HepG2 (cell line): ENCODE measurements around the gene SOX12. TPM values are rescaled to one million over a fixed set of nuclear protein-coding genes. Genes with fewer than 3 reads are reported as not detected.

ENCODE experiments used
- ARNT ChIP-seq: fragments of 450-650 bp; IDR thresholded peaks from 2 replicates; pipeline ENCODE4 v1.6.1; 2017
- CCDC6 ChIP-seq: sonication (generic); formaldehyde crosslinking; IDR thresholded peaks from 2 replicates; pipeline ENCODE4 v1.8.1; 2022; ENCODE audit warnings: mild to moderate bottlenecking, missing genetic modification reagents, moderate library complexity
- DMAP1 ChIP-seq: IDR thresholded peaks from 2 replicates; pipeline ENCODE4 v1.6.1; 2016
- FUBP1 ChIP-seq: sonication (generic); formaldehyde crosslinking; IDR thresholded peaks from 2 replicates; pipeline ENCODE4 v1.5.1; 2020; ENCODE audit warnings: missing genetic modification reagents, mild to moderate bottlenecking, borderline replicate concordance
- GATAD1 ChIP-seq: IDR thresholded peaks from 2 replicates; pipeline ENCODE4 v1.6.1; 2016; ENCODE audit warnings: missing genetic modification reagents, missing compliant biosample characterization
- GATAD2A ChIP-seq: IDR thresholded peaks from 2 replicates; pipeline ENCODE4 v1.6.1; 2016
- KAT8 ChIP-seq: IDR thresholded peaks from 2 replicates; pipeline ENCODE4 v1.6.1; 2016; ENCODE audit warnings: missing genetic modification reagents, missing compliant biosample characterization
- KMT2B ChIP-seq: IDR thresholded peaks from 2 replicates; pipeline ENCODE4 v1.6.1; 2016; ENCODE audit warnings: missing genetic modification reagents, missing compliant biosample characterization
- MATR3 ChIP-seq: sonication (generic); formaldehyde crosslinking; IDR thresholded peaks from 2 replicates; pipeline ENCODE4 v1.4.0; 2020; ENCODE audit warnings: missing genetic modification reagents
- MEIS1 ChIP-seq: sonication (generic); formaldehyde crosslinking; IDR thresholded peaks from 2 replicates; pipeline ENCODE4 v1.9.0; 2021; ENCODE audit warnings: mild to moderate bottlenecking, missing genetic modification reagents, moderate library complexity, borderline replicate concordance
- POLR2A ChIP-seq, 2 experiments: IDR thresholded peaks; 2 replicates each; pipeline ENCODE4 v1.6.1; 2011; ENCODE audit warnings: low read depth in 2 of 2, low read length in 2 of 2, mild to moderate bottlenecking in 1 of 2, moderate library complexity in 1 of 2; ENCODE audit not compliant: insufficient read depth in 1 of 2
- PRMT3 ChIP-seq: sonication (generic); formaldehyde crosslinking; IDR thresholded peaks from 2 replicates; pipeline ENCODE4 v1.8.1; 2022; ENCODE audit warnings: low read depth, mild to moderate bottlenecking, moderate library complexity, missing genetic modification reagents, borderline replicate concordance
- SRF ChIP-seq: IDR thresholded peaks from 2 replicates; pipeline ENCODE4 v1.6.1; 2011; ENCODE audit warnings: mild to moderate bottlenecking, low read depth, low read length, moderate library complexity
- ZNF18 ChIP-seq: sonication (generic); formaldehyde crosslinking; IDR thresholded peaks from 2 replicates; pipeline ENCODE4 v1.8.0; 2022; ENCODE audit warnings: mild to moderate bottlenecking, missing genetic modification reagents; ENCODE audit not compliant: insufficient replicate concordance
- ZNF280D ChIP-seq: sonication (generic); formaldehyde crosslinking; IDR thresholded peaks from 2 replicates; pipeline ENCODE4 v1.5.1; 2020; ENCODE audit warnings: mild to moderate bottlenecking, missing genetic modification reagents
- ZNF367 ChIP-seq: sonication (generic); formaldehyde crosslinking; IDR thresholded peaks from 2 replicates; pipeline ENCODE4 v1.4.0; 2020; ENCODE audit warnings: missing genetic modification reagents, borderline replicate concordance
- ZSCAN29 ChIP-seq: sonication (generic); formaldehyde crosslinking; conservative IDR thresholded peaks from 2 replicates; pipeline ENCODE4 v1.4.0; 2020; ENCODE audit warnings: mild to moderate bottlenecking, missing genetic modification reagents
- ZXDC ChIP-seq: sonication (generic); formaldehyde crosslinking; IDR thresholded peaks from 2 replicates; pipeline ENCODE4 v1.5.0; 2020; ENCODE audit warnings: mild to moderate bottlenecking, missing genetic modification reagents
- polyA plus RNA-seq, 8 experiments: library from polyadenylated mRNA; depleted of rRNA in 3 of 8; stranded (reverse) in 7 of 8; unstranded in 1 of 8; fragments of >200 nt; fragmentation: Illumina TruSeq in 4 of 8; extraction: Trizol in 4 of 8; gene quantifications; 2 replicates each; pipeline versions ENCODE4 v1.2.1 to v1.2.3, GENCODE V29; 2011 to 2016; ENCODE audit warnings: low read depth in 4 of 8, missing spikeins in 1 of 8, mixed read lengths in 1 of 8; ENCODE audit not compliant: insufficient read depth in 1 of 8
- total RNA-seq, 5 experiments: library from RNA; depleted of rRNA; stranded (reverse); fragments of >200 nt; fragmentation: Illumina TruSeq; extraction: Trizol; gene quantifications; 2 replicates each; pipeline ENCODE4 v1.2.3, GENCODE V29; 2016; ENCODE audit warnings: low read depth in 1 of 5

Gene SOX12
- total and polyA plus RNA-seq, 2 of the 13 experiments (the other 11 are each of a cell fraction or from before 2014, with no cell fraction given): 10.0 to 18.7 TPM

GRCh38 chr20:347640-348484 is 22.5 kb downstream of the SOX12 start (continued):
- TF ChIP-seq ZXDC (CRISPR knock-in tag) (no peak; the same call in 1 of the 2 replicates), CCDC6 (CRISPR knock-in tag) (peak; percentile 97), ZNF280D (CRISPR knock-in tag) (peak; percentile 78; the same call in 1 of the 2 replicates), DMAP1 (CRISPR knock-in tag) (peak; percentile 98), KMT2B (peak; percentile 73), ZSCAN29 (CRISPR knock-in tag) (peak; percentile 95; the same call in 1 of the 2 replicates), GATAD1 (CRISPR knock-in tag) (peak; percentile 85), FUBP1 (CRISPR knock-in tag) (0 out of 2 replicates have a peak, but pooled peaks have one; percentile 31), ZNF18 (CRISPR knock-in tag) (peak; percentile 79), SRF (no peak), POLR2A (IDR thresholded peaks at IDR 0.05; ENCODE audit: insufficient read depth in 1 of 2, low read depth in 2 of 2, low read length in 2 of 2) (peak; percentile 80 to 85), MATR3 (CRISPR knock-in tag) (no peak), GATAD2A (CRISPR knock-in tag) (peak; percentile 94), MEIS1 (CRISPR knock-in tag) (peak; percentile 84; the same call in 1 of the 2 replicates), KAT8 (peak; percentile 85), ARNT (peak; percentile 91; the same call in 1 of the 2 replicates), ZNF367 (CRISPR knock-in tag) (0 out of 2 replicates have a peak, but pooled peaks have one; percentile 30), PRMT3 (no peak; the same call in 1 of the 2 replicates)
